ENCODE measurements around the gene SCLT1.

- no peak for TF ChIP-seq CTCF (IDR thresholded peaks at IDR 0.05)
- no peak for TF ChIP-seq POLR2A (IDR thresholded peaks at IDR 0.05)
Observed at GRCh38 chr4:128980816-128981326, 112.5 kb downstream of the SCLT1 start.
